ENCODE data around the gene IDH3B. TPM values are rescaled to one million over a fixed set of nuclear protein-coding genes. Genes with fewer than 3 reads are reported as not detected.

IDH3B gene
- total and polyA plus RNA-seq, 11 donors: 122 to 356 (median 197) TPM

- DNase-seq (no peak), ATAC-seq (no peak)
- TF ChIP-seq CTCF (IDR thresholded peaks at IDR 0.05) (no peak), POLR2A (IDR thresholded peaks at IDR 0.05) (no peak)
- H3K36me3 ChIP-seq: no peaks in the 10 kb centered on the region
- H3K4me3 ChIP-seq: no peak overlapping the region
- H3K9me3 ChIP-seq: no peaks in the 10 kb centered on the region
- intact Hi-C loops (cut with DNase I): loop anchor here in 5 of 10 donors (2.0 to 10.0 kb wide), 3 partner anchors 116 to 119 kb away; no protein-coding TSS in a partner anchor
- H3K27ac ChIP-seq: no peak overlapping the region
- WGBS, 4 donors: 33 to 96% (median 69%) methylated on average over 1 of the region's 1 CpG
- H3K4me1 ChIP-seq: peaks cover 0 to 3% (median 0%) of the 10 kb centered on the region in 12 donors
- no peaks in the 10 kb centered on the region for H3K27me3 ChIP-seq
Observed at GRCh38 chr20:2643708-2644107, 20.3 kb downstream of the IDH3B start.

- no peak for TF ChIP-seq POLR2A (IDR thresholded peaks at IDR 0.05)
- TF ChIP-seq CTCF (IDR thresholded peaks at IDR 0.05): no peak
- Histone ChIP-seq H3K9me3 (no peaks in the 10 kb centered on the region), H3K27ac (no peak overlapping the region), H3K4me3 (no peak overlapping the region), H3K36me3 (no peaks in the 10 kb centered on the region), H3K4me1 (no peaks in the 10 kb centered on the region), H3K27me3 (no peaks in the 10 kb centered on the region)
- 82 to 86% (median 85%) methylated on average over 9 of the region's 9 CpGs for WGBS, 4 donors
- intact Hi-C loops (cut with DNase I): loop anchor here in 4 of 10 donors (5.0 to 10.0 kb wide), 2 partner anchors 114 to 116 kb away; no protein-coding TSS in a partner anchor
- no peak for ATAC-seq
- DNase-seq: no peak
Observed at GRCh38 chr20:2640899-2641298, 23.1 kb downstream of the IDH3B start.

GRCh38 chr20:2640260-2640659, 23.8 kb downstream of the IDH3B start:
- H3K4me3 ChIP-seq: no peak overlapping the region
- DNase-seq (no peak), ATAC-seq (no peak)
- no peaks in the 10 kb centered on the region for H3K4me1 ChIP-seq
- H3K9me3 ChIP-seq: no peaks in the 10 kb centered on the region
- H3K27me3 ChIP-seq: peaks cover 0 to 6% (median 0%) of the 10 kb centered on the region in 9 donors
- intact Hi-C loops (cut with DNase I): loop anchor here in 4 of 10 donors (5.0 to 10.0 kb wide), 2 partner anchors 113 to 115 kb away; no protein-coding TSS in a partner anchor
- TF ChIP-seq CTCF (IDR thresholded peaks at IDR 0.05): no peak
- no peak for TF ChIP-seq POLR2A (IDR thresholded peaks at IDR 0.05)
- no peaks in the 10 kb centered on the region for H3K36me3 ChIP-seq
- WGBS, 4 donors: 0 to 64% (median 47%) methylated on average over 1 of the region's 1 CpG
- H3K27ac ChIP-seq: no peak overlapping the region

- Histone ChIP-seq H3K9me3 (no peaks in the 10 kb centered on the region), H3K4me1 (no peaks in the 10 kb centered on the region), H3K27me3 (peaks cover 0 to 21% (median 0%) of the 10 kb centered on the region in 9 donors), H3K36me3 (no peaks in the 10 kb centered on the region), H3K27ac (no peak overlapping the region), H3K4me3 (no peak overlapping the region)
- WGBS, 4 donors: 76 to 79% (median 78%) methylated on average over 6 of the region's 6 CpGs
- intact Hi-C loops (cut with DNase I): no loop called here
- DNase-seq (no peak), ATAC-seq (no peak)
- TF ChIP-seq CTCF (IDR thresholded peaks at IDR 0.05): no peak
- no peak for TF ChIP-seq POLR2A (IDR thresholded peaks at IDR 0.05)
Observed at GRCh38 chr20:2637246-2637645, 26.8 kb downstream of the IDH3B start.
